OCI-LY1 (cell line): ENCODE measurements around the gene JAG1.

Experiments used
- H2AFZ ChIP-seq: fragments of 200-600 bp; sonication (generic), shearing (Covaris generic); 2 replicates; pipeline ENCODE4 v1.6.0; 2014; ENCODE audit warnings: antibody characterized with exemption, mild to moderate bottlenecking, low read length
- H3F3A ChIP-seq: fragments of 200-600 bp; sonication (generic), shearing (Covaris generic); 2 replicates; pipeline ENCODE4 v1.6.0; 2014; ENCODE audit warnings: mild to moderate bottlenecking, antibody characterized with exemption, low read length, moderate library complexity; ENCODE audit not compliant: insufficient read depth
- H3K27ac ChIP-seq: fragments of 200-600 bp; sonication (generic); 2 replicates; pipeline ENCODE4 v1.5.1; 2014; ENCODE audit warnings: low read length, mixed run types, mild to moderate bottlenecking, low read depth; ENCODE audit not compliant: poor library complexity, severe bottlenecking
- H3K27me3 ChIP-seq: fragments of 200-600 bp; sonication (generic); 2 replicates; pipeline ENCODE4 v1.6.0; 2014; ENCODE audit warnings: antibody characterized with exemption, mild to moderate bottlenecking, low read length, moderate library complexity; ENCODE audit not compliant: insufficient read depth
- H3K36me3 ChIP-seq: fragments of 200-600 bp; sonication (generic); 2 replicates; pipeline ENCODE4 v1.6.1; 2014; ENCODE audit warnings: mild to moderate bottlenecking, antibody characterized with exemption, low read length, moderate library complexity, mixed read lengths; ENCODE audit not compliant: insufficient read depth
- H3K4me1 ChIP-seq: fragments of 200-600 bp; sonication (generic); 2 replicates; pipeline ENCODE4 v1.5.1; 2014; ENCODE audit warnings: mild to moderate bottlenecking, low read length, moderate library complexity; ENCODE audit not compliant: insufficient read depth, severe bottlenecking
- H3K4me2 ChIP-seq: fragments of 200-600 bp; sonication (generic), shearing (Covaris generic); 2 replicates; pipeline ENCODE4 v1.6.1; 2014; ENCODE audit warnings: low read length
- H3K4me3 ChIP-seq: fragments of 200-600 bp; sonication (generic); 2 replicates; pipeline ENCODE4 v1.5.1; 2014; ENCODE audit warnings: low read length, low read depth, mild to moderate bottlenecking, mixed read lengths; ENCODE audit not compliant: poor library complexity, severe bottlenecking
- H3K79me2 ChIP-seq: fragments of 200-600 bp; shearing (Covaris generic); 2 replicates; pipeline ENCODE4 v1.6.1; 2016; ENCODE audit warnings: mixed run types, low read length, mixed read lengths; ENCODE audit not compliant: insufficient read depth
- H3K9ac ChIP-seq: fragments of 200-600 bp; sonication (generic), shearing (Covaris generic); 2 replicates; pipeline ENCODE4 v1.6.1; 2014; ENCODE audit warnings: mild to moderate bottlenecking, low read length, mixed read lengths
- H3K9me2 ChIP-seq: fragments of 200-600 bp; sonication (generic), shearing (Covaris generic); 2 replicates; pipeline ENCODE4 v1.6.1; 2014; ENCODE audit warnings: low read depth, mild to moderate bottlenecking, low read length, mixed read lengths
- H3K9me3 ChIP-seq: fragments of 200-600 bp; shearing (Covaris generic); 2 replicates; pipeline ENCODE4 v1.6.1; 2014; ENCODE audit warnings: low read length, mixed read lengths
- H4K20me1 ChIP-seq: fragments of 200-600 bp; sonication (generic), shearing (Covaris generic); 2 replicates; pipeline ENCODE4 v1.6.0; 2016; ENCODE audit warnings: mild to moderate bottlenecking, low read length; ENCODE audit not compliant: insufficient read depth
- EZH2 ChIP-seq: fragments of 200-600 bp; sonication (generic), shearing (Covaris generic); IDR thresholded peaks from 2 replicates; pipeline ENCODE4 v1.8.0; 2017; ENCODE audit warnings: borderline replicate concordance, mixed run types, mild to moderate bottlenecking, antibody characterized with exemption, low read length, moderate library complexity, mixed read lengths
- TF ChIP-seq, protein P1 (sequence below): fragments of 200-600 bp; sonication (generic), shearing (Covaris generic); IDR thresholded peaks from 2 replicates; pipeline ENCODE4 v1.5.1; 2017; ENCODE audit warnings: mild to moderate bottlenecking, antibody characterized with exemption, low read length, moderate library complexity, mixed read lengths

Gene JAG1

DNA sequence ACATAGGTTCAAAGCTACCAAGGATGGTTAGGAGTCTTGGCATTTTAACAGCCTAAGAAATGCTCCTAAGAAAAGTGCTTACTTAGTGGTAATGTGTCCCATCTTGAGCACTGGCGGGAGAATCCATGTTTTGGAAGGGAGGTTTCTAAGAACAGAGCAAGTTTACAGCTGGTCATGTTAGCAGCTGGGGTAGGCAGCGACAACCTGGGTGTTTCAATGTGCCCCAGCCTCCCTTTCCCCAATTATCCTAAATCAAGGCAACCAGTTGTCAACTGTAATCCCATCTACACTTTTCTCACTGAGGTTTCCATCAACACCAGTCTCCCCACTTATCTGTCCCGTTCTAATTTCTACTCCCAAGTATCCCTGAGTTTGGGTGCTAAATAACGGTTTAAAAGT is 1.6 kb upstream of the JAG1 start:
- H3K27me3 ChIP-seq, result no peaks in the 10 kb centered on the region; the same call in 1 of the 2 replicates
- H3K9ac ChIP-seq, result no peak overlapping the region
- no peaks in the 10 kb centered on the region for H4K20me1 ChIP-seq
- H3K4me2 ChIP-seq, result no peak overlapping the region
- TF ChIP-seq, protein P1, sequence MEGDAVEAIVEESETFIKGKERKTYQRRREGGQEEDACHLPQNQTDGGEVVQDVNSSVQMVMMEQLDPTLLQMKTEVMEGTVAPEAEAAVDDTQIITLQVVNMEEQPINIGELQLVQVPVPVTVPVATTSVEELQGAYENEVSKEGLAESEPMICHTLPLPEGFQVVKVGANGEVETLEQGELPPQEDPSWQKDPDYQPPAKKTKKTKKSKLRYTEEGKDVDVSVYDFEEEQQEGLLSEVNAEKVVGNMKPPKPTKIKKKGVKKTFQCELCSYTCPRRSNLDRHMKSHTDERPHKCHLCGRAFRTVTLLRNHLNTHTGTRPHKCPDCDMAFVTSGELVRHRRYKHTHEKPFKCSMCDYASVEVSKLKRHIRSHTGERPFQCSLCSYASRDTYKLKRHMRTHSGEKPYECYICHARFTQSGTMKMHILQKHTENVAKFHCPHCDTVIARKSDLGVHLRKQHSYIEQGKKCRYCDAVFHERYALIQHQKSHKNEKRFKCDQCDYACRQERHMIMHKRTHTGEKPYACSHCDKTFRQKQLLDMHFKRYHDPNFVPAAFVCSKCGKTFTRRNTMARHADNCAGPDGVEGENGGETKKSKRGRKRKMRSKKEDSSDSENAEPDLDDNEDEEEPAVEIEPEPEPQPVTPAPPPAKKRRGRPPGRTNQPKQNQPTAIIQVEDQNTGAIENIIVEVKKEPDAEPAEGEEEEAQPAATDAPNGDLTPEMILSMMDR, result no peak
- no peak for TF ChIP-seq EZH2
- H3K9me3 ChIP-seq, result no peaks in the 10 kb centered on the region
- no peaks in the 10 kb centered on the region for H3K36me3 ChIP-seq
- no peak overlapping the region for H2AFZ ChIP-seq
- H3K9me2 ChIP-seq, result no peaks in the 10 kb centered on the region
- no peaks in the 10 kb centered on the region for H3F3A ChIP-seq
- H3K4me1 ChIP-seq, result peaks cover 32% of the 10 kb centered on the region
- no peaks in the 10 kb centered on the region for H3K79me2 ChIP-seq
- H3K27ac ChIP-seq, result no peak overlapping the region
- no peak overlapping the region for H3K4me3 ChIP-seq

DNA sequence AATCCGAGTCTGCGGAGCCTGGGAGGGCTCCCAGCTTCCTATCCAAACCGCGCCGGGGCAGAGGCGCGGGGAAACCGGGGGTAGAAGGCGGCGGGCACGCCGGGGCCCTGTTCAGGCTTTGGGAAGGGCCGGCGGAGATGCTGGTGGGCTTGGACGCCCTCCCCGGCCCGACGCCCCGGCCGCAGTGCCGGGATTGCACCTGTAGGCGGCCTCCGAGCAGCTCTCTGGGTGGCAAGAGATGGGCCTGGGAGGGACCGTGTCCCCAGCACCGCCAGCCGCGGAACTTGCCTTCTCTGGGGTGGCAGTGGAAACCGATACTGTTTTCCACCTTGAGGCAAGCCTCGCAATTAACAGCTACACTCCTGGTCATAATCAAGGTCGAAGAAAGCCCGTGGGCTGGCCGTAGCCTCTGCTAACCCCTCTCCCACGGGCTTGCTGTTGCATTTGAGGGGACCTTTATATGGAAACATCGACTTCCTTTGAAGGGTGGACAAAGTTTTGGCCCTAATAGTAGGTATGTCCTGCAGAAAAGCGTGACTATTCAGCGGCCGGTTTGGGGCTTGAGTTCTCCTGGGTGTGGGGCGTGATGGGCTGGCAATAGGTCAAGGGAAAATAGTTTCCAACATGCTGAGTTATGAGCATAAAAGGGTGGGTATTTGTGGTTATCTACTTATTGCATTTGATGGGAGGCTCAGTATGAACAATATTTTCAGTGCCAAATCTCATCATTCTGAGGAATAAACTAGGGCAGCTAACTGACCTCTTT is 1.1 kb upstream of the JAG1 start:
- no peaks in the 10 kb centered on the region for H3F3A ChIP-seq
- H3K9me3 ChIP-seq, result no peaks in the 10 kb centered on the region
- TF ChIP-seq, protein P1, result peak; percentile 60
- TF ChIP-seq EZH2, result no peak
- H3K36me3 ChIP-seq, result no peaks in the 10 kb centered on the region
- H2AFZ ChIP-seq, result 0 out of 2 replicates have a peak overlapping the region, but pooled peaks have one; percentile 30
- no peaks in the 10 kb centered on the region for H3K79me2 ChIP-seq
- H3K9me2 ChIP-seq, result no peaks in the 10 kb centered on the region
- H3K4me3 ChIP-seq, result peak overlapping the region; percentile 66
- H3K27ac ChIP-seq, result no peak overlapping the region
- no peaks in the 10 kb centered on the region; the same call in 1 of the 2 replicates for H3K27me3 ChIP-seq
- no peaks in the 10 kb centered on the region for H4K20me1 ChIP-seq
- H3K4me2 ChIP-seq, result peak overlapping the region; percentile 74
- peaks cover 38% of the 10 kb centered on the region for H3K4me1 ChIP-seq
- H3K9ac ChIP-seq, result peak overlapping the region; percentile 59

DNA sequence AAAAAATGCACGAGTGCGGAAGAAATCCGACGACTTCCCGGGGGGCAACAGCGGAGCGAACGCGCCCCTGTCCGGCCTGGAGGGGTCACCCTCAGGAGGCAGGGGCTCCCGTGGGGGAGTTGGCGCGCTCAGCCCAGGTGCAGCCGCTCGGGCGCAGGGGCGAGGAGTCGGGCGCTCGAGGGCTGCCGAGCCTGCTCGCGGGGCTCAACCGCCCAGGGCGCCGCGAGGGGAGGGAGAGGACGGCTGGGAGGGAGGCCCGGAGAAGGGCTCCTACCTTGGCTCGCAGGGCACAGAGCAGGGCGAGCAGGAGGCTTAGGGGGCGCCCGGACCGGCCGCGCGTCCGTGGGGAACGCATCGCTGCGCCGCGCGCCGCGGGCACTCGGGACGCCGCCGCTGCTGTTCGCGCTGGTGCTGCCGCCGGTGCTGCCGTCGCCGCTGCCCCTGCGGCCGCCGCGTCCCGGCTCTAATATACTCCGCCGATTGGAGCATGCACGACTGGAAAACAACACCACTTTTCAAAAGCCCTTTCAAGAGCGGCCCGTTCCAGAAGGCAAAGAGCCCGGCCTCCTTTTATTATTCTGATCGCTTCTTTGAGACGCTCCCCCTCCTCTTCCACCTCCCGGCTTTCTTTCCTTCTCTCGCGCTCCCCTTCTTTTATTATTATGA is 490 bp downstream of the JAG1 start:
- Histone ChIP-seq H3K79me2 (no peaks in the 10 kb centered on the region), H4K20me1 (no peaks in the 10 kb centered on the region), H3K27ac (no peak overlapping the region), H3K9me2 (no peaks in the 10 kb centered on the region), H2AFZ (no peak overlapping the region; the same call in 1 of the 2 replicates), H3K4me1 (peaks cover 41% of the 10 kb centered on the region), H3K4me3 (peak overlapping the region; percentile 66), H3K9ac (peak overlapping the region; percentile 19; the same call in 1 of the 2 replicates), H3K4me2 (peak overlapping the region; percentile 74), H3K36me3 (no peaks in the 10 kb centered on the region), H3K9me3 (no peaks in the 10 kb centered on the region), H3F3A (no peaks in the 10 kb centered on the region), H3K27me3 (no peaks in the 10 kb centered on the region; the same call in 1 of the 2 replicates)
- TF ChIP-seq EZH2, result no peak
- TF ChIP-seq, protein P1, result no peak
